Measurements from ENCODE around the gene C1QTNF4. TPM values are rescaled to one million over a fixed set of nuclear protein-coding genes. Genes with fewer than 3 reads are reported as not detected.
"Not testable (repeated sequence)": the region's sequence is repeated elsewhere in the genome, so short reads cannot be mapped to it uniquely, and the experiment has no call there.

The C1QTNF4 gene
- total RNA-seq, 1 donor from 2014 or later: 5.6 TPM

DNA sequence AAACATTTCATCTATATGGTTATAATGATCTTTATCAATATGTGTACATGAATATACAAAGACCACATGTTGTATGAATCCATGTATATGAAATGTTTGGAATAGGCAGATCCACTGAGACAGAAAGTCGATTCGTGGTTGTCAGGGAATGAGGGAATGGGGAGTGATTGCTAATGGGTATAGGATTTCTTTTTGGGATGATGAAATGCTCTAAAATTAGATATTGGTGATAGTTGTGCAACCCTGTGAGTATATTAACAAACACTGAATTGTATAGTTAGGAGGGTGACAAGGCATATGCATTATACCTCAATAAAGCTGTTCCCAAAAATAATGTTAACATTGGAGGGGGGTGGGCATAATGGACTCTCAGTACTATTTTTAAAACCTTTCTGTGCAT lies 33.8 kb downstream of the C1QTNF4 start:
- Mint-ChIP-seq H3K36me3 (no peaks in the 10 kb centered on the region), H3K4me1 (peaks cover 3% of the 10 kb centered on the region), H3K27me3 (ENCODE audit: low read depth) (no peaks in the 10 kb centered on the region), H3K9me3 (no peaks in the 10 kb centered on the region), H3K27ac (no peak overlapping the region), H3K4me3 (no peak overlapping the region)
- TF ChIP-seq CTCF (IDR thresholded peaks at IDR 0.05; ENCODE audit: unreplicated experiment): no peak
- DNase-seq (ENCODE audit: low spot score in 2 of 2, unreplicated experiment in 2 of 2): no peak

GRCh38 chr11:47558695-47559094 lies 35.5 kb downstream of the C1QTNF4 start:
- Mint-ChIP-seq H3K36me3 (no peaks in the 10 kb centered on the region), H3K27ac (no peak overlapping the region), H3K4me3 (no peak overlapping the region), H3K27me3 (ENCODE audit: low read depth) (no peaks in the 10 kb centered on the region), H3K9me3 (no peaks in the 10 kb centered on the region), H3K4me1 (no peaks in the 10 kb centered on the region)
- no peak for TF ChIP-seq CTCF (IDR thresholded peaks at IDR 0.05; ENCODE audit: unreplicated experiment)
- no peak for DNase-seq (ENCODE audit: low spot score in 2 of 2, unreplicated experiment in 2 of 2)

DNA sequence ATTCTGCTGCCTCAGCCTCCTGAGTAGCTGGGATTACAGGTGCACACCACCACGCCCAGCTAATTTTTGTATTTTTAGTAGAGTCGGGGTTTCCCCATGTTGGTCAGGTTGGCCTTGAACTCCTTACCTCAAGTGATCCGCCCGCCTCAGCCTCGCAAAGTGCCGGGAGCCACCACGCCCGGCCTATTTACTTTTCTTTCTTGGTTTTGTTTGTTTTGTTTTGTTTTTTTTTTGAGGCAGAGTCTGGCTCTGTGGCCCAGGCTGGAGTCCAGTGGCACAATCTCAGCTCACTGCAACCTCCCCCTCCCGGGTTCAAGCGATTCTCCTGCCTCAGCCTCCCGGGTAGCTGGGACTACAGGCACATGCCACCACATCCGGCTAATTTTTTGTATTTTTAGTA lies 37.2 kb downstream of the C1QTNF4 start:
- H3K27ac Mint-ChIP-seq: not testable (repeated sequence)

DNA sequence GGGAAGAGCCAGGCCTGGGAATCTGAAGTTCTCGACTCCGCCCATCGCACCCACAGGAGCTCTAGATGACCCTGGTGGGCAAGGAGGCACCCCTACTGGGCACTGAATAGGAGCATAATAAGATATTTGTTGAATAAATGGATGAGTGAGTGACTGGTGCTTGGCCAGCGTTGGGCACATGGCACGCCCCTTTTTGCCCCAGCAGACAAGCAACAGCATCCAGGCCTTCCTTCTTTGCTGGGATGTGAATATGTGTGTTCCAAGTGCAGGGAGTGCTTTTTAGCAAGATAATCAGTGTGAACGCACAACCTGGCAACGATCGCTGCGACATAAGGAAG lies 40.8 kb downstream of the C1QTNF4 start:
- Mint-ChIP-seq H3K4me3 (peak overlapping the region; percentile 86), H3K27ac (peak overlapping the region; percentile 97), H3K27me3 (ENCODE audit: low read depth) (no peaks in the 10 kb centered on the region), H3K36me3 (no peaks in the 10 kb centered on the region), H3K4me1 (peaks cover 18% of the 10 kb centered on the region), H3K9me3 (no peaks in the 10 kb centered on the region)
- no peak for DNase-seq (ENCODE audit: low spot score in 2 of 2, unreplicated experiment in 2 of 2)
- peak; percentile 47 for TF ChIP-seq CTCF (IDR thresholded peaks at IDR 0.05; ENCODE audit: unreplicated experiment)

More for the DNA sequence above, 37.2 kb downstream of the C1QTNF4 start:
- H3K4me3 Mint-ChIP-seq; H3K36me3 Mint-ChIP-seq; H3K27me3 Mint-ChIP-seq (ENCODE audit: low read depth); H3K4me1 Mint-ChIP-seq; H3K9me3 Mint-ChIP-seq; DNase-seq (ENCODE audit: low spot score in 2 of 2, unreplicated experiment in 2 of 2): not testable (repeated sequence)

DNA sequence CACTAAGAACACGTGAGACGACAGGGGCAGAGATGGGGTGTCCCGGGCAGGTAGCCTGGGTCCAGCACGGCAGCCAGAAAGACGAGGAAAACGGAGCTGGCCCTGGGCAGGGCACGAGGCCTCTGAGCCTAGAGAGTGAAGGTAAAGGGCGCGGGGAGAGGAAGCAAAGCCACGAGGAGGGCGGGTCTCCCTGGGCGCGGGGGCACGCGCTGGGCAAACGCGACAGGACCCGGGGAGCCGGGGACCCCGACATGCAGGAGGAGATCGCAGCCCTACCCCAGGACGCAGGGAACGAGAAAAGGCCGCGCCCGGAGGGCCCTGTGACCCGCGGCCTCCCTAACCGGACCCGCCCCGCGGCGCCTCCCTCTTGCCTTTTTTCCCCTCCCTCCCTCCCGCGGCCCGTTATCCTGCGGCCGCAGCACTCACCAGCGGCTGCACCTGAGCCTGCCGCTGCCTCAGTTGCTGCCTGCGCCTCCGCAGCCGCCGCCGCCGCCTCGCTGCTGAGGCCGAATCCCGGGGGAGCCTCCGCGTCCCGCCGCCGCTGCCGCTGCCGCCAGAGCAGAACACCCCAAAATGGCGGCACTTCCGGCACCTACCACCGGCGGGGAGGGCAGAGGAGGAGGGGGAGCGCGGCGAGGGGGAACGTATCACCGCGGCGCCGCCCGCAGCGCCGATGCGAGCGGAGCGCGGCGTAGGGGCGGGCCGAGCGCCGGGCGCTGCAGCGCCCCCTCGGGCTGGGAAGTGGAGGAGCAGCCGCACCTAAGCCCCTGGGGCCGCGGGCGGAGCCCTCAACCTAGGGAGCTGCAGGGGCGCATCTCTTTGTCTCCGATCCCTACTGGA lies 41.4 kb downstream of the C1QTNF4 start, which contains the start of gene CELF1:
CELF1 (minus strand) TSS at position 567 of the 840 bp plus-strand sequence. CDS start 53,609 bp downstream, outside the sequence.
- DNase-seq (ENCODE audit: low spot score in 2 of 2, unreplicated experiment in 2 of 2): peak; percentile 91 to 93
- Mint-ChIP-seq H3K9me3 (no peaks in the 10 kb centered on the region), H3K27me3 (ENCODE audit: low read depth) (no peaks in the 10 kb centered on the region), H3K27ac (peak within 1 kb of the TSS; percentile 99), H3K4me1 (peaks cover 18% of the 10 kb centered on the region), H3K4me3 (peak within 1 kb of the TSS; percentile 96), H3K36me3 (peaks cover 2% of the 10 kb centered on the region)
- TF ChIP-seq CTCF (IDR thresholded peaks at IDR 0.05; ENCODE audit: unreplicated experiment): peak; percentile 86

DNA sequence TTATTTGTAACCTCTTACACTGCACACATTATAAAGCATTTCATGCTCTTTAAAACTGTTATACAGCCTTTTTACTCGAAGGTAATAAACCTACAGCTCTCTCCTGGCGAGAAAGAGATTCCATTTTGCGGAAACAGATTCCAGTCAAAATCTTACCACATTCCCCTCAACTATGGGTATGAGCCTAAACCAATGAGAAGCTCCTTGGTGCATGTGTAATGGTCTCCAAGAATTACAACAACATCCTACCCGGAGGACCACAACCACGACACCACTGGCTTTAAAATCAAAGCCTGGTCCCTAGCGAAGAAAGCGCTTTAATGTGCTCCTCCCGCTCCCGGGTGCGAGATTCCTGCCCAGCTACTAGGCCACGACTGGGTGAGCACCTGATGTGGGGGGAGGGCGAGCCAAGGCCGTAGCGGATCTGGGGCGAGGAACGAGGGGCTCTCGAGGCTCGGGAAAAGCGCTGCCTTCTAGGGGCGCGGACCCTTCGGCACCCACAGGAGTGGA lies 42.1 kb downstream of the C1QTNF4 start:
- H3K4me1 Mint-ChIP-seq: peaks cover 18% of the 10 kb centered on the region
- peak overlapping the region; percentile 99 for H3K27ac Mint-ChIP-seq
- no peaks in the 10 kb centered on the region for H3K9me3 Mint-ChIP-seq
- H3K27me3 Mint-ChIP-seq (ENCODE audit: low read depth): no peaks in the 10 kb centered on the region
- no peak for TF ChIP-seq CTCF (IDR thresholded peaks at IDR 0.05; ENCODE audit: unreplicated experiment)
- DNase-seq (ENCODE audit: low spot score in 2 of 2, unreplicated experiment in 2 of 2): no peak
- H3K4me3 Mint-ChIP-seq: peak overlapping the region; percentile 96
- H3K36me3 Mint-ChIP-seq: peaks cover 5% of the 10 kb centered on the region

Data from mesothelial cell of epicardium (in vitro differentiated cells).